ENCODE results near the gene CPZ. TPM values are rescaled to one million over a fixed set of nuclear protein-coding genes. Genes with fewer than 3 reads are reported as not detected.
A peak's percentile ranks its signal among the peaks of the same experiment; 100 is the strongest.
"Not testable (repeated sequence)": the region's sequence is repeated elsewhere in the genome, so short reads cannot be mapped to it uniquely, and the experiment has no call there.

Gene CPZ
- total RNA-seq, 2 donors from 2014 or later: not detected

DNA sequence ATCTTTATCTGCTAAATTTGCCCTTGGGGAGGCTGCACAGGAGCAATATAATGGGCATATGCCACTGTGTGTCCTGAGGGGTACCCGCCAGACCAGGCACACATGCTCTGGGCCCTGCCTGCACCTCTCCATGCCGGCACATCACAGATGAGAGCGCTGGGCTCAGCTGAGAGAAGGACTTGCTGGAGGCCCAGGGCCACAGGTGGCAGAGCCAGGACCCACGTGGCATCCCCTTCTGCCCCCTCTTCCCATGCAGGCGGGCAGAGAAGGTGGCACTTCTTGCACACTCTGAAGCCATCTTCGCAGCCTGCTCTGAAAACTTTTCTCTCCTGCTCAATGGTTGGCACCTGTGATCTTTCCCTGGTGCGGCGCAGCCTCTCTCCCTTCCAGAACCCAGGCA, 20.1 kb downstream of the CPZ start:
- Mint-ChIP-seq H3K27me3 (peaks cover 4 to 16% of the 10 kb centered on the region in 2 donors), H3K36me3 (no peaks in the 10 kb centered on the region), H3K4me1 (ENCODE audit: low read depth in 2 of 2) (peaks cover 0 to 5% of the 10 kb centered on the region in 2 donors), H3K4me3 (no peak overlapping the region), H3K9me3 (no peaks in the 10 kb centered on the region), H3K27ac (no peak overlapping the region)
- peak; percentile 59 for DNase-seq (ENCODE audit: low spot score)
- ATAC-seq: no peak

DNA sequence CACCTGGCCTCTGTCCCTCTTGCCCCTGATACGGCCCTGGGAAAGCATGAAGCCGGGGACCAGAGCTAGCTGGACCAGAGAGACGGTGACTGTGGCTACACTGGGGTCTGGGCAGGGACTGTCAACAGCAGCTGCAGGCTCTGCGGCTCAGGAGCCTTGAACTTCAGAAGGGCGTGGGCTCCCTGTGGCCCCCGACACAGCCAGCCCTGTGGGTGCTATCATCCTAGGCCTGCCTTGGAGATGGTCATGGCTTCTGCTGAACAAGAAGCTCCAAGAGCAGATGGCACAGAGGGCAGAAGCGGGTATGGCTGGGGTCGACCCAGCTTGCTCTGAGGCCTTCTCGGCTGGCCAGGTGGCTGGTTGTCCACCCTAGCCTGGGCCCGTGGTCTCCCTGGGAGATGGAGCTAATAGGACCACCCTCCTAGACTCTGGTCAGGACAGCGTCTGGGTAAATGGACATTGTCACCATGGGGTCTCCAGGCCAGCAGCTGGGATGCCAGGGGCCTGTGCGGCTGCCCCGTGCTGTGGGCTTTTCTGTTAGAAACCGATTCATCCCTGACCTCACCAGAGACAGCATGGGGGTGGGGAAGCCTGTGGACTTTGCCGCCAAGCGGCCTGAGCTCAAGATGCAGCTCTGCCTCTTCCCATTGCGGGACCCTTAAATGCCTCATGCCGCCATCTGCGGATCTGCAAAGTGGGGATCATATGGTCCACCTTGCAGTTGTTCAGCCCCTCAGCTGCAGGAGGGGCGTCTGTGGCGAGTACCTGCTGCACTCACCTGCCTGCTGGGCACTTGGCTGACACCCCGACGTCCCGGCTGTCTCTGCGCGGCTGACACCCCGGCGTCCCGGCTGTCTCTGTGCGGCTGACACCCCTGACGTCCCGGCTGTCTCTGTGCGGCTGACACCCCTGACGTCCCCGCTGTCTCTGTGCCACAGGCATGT, 21.1 kb downstream of the CPZ start:
- ATAC-seq (no peak), DNase-seq (ENCODE audit: low spot score) (peak; percentile 54)
- no peak overlapping the region for H3K27ac Mint-ChIP-seq
- no peaks in the 10 kb centered on the region for H3K36me3 Mint-ChIP-seq
- H3K4me1 Mint-ChIP-seq (ENCODE audit: low read depth in 2 of 2): peaks cover 0 to 5% of the 10 kb centered on the region in 2 donors
- no peak overlapping the region for H3K4me3 Mint-ChIP-seq
- H3K27me3 Mint-ChIP-seq: peaks cover 4 to 15% of the 10 kb centered on the region in 2 donors
- no peaks in the 10 kb centered on the region for H3K9me3 Mint-ChIP-seq

DNA sequence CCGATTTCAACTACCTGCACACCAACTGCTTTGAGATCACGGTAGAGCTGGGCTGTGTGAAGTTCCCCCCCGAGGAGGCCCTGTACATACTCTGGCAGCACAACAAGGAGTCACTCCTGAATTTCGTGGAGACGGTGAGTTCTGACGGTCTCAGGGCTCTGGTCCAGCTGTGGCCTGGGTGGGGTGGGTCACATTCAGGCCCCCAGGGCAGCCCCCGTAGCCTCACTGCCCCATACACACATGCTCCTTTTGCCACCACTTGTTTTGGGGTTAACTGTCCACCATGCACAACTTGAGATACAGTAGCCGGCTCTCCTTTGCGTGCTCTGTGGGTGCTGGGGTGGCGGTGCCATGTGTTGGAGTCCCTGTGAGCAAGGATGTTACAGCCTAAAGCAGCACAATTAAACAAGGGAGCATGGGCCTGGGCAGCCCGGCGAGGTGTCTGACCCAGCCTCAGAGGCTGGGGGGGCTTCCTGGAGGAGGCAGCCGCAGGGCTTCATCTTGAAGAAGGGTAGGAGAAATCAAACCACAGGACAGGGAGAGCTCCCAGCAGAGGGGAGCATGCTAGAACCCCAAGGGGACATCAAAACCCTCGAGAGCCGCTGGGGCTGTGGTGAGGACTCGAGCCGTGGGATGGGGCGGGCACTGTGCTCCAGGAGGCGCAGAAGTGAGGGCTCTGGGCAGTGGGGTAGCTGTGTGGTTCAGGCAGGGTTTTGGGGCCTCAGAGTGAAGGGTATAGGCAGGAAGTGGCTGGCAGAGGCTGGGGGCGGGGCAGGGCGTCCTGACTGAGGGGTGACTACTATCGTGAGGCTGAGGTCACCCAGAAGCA, 22.0 kb downstream of the CPZ start:
- DNase-seq (ENCODE audit: low spot score) (peak; percentile 50), ATAC-seq (no peak)
- peaks cover 0 to 6% of the 10 kb centered on the region in 2 donors for H3K27me3 Mint-ChIP-seq
- no peak overlapping the region for H3K27ac Mint-ChIP-seq
- no peaks in the 10 kb centered on the region for H3K4me1 Mint-ChIP-seq (ENCODE audit: low read depth in 2 of 2)
- no peak overlapping the region for H3K4me3 Mint-ChIP-seq
- H3K36me3 Mint-ChIP-seq: no peaks in the 10 kb centered on the region
- H3K9me3 Mint-ChIP-seq: no peaks in the 10 kb centered on the region

DNA sequence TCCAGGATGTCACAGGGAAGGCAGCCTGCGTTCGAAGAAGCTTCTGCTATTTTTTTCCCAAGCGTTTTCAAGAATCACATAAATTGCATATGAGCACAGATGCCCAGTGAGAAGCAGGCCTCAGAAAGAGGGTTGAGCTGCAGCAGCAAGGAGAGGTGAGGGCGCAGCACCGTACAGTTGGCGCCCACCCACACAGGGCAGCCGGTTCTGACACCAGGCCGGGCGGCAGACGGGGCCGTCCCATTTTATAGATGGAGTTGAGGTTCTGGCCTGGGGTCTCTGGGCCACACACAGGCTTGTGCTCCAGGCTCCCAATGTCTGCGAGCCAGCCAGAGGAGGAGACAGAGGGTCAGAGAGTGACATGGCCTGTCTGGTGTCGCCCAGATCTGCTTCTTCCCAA, 22.8 kb downstream of the CPZ start:
- Mint-ChIP-seq H3K9me3 (no peaks in the 10 kb centered on the region), H3K4me3 (no peak overlapping the region), H3K36me3 (no peaks in the 10 kb centered on the region), H3K27me3 (peaks cover 0 to 6% of the 10 kb centered on the region in 2 donors), H3K4me1 (ENCODE audit: low read depth in 2 of 2) (no peaks in the 10 kb centered on the region), H3K27ac (no peak overlapping the region)
- DNase-seq (ENCODE audit: low spot score) (peak; percentile 50), ATAC-seq (no peak)

DNA sequence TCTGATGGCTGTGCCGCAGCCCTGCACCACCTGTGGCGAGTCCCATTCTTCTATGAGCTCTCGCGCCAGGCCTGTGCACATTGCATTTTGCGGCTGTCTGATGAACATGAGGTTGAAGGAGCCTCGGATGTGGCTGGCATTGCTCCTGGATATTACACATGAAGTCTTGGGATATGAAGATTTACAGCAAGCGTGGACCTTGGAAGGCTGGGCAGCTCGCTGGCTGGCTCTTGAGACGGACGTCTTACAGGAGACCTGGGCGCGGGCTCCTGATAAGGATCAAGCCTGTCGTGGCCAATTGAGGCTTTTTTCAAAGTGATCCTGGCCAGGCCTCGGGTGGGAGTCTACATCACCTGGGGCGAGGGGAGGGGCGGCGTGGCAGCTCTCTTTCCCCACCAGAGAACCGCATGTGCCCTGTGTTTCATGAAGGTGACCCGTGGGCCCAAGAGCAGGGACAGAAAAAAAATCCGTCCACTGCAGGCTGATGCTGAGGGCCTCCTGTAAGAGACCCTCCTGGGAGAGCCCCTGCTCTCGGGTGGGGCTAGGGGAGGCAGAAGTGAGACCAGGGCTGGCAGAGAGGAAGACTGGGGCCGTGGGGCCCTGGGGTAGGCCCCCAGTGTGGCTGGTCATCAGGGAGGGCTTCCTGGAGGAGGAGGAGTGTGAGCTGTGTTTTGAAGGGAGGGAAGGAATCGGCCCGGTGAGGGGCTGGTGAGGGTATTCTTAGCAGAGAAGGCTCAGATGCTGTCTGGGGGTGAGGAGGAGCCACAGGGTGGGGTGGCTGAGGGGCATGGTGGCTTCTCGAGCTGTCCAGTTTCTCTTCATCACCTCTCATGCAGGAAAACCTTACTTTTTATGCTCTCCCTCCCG, 23.6 kb downstream of the CPZ start:
- H3K4me3 Mint-ChIP-seq: no peak overlapping the region

DNA sequence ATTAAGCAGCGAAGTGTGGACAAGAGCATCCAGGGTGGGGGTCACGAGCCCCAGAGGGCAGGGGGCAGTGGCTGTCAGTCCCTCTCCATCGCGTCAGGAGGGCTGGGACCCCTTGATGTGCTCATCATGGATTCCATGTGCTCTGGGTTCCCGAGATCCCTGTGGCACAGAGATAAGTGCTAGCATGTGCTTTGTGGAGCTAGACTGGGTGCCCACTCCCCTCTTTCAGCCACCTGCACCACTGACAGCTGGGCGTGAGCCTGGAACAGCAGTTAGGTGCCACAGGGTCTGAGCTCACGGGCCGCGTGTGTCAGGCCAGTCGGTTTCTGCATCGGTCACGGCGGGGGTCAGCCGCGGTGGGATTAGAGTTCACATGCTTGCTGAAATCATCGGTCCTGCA, 24.3 kb downstream of the CPZ start:
- Mint-ChIP-seq H3K27ac (no peak overlapping the region), H3K4me3 (no peak overlapping the region), H3K27me3 (no peaks in the 10 kb centered on the region), H3K4me1 (ENCODE audit: low read depth in 2 of 2) (no peaks in the 10 kb centered on the region), H3K36me3 (no peaks in the 10 kb centered on the region), H3K9me3 (no peaks in the 10 kb centered on the region)
- peak; percentile 25 for DNase-seq (ENCODE audit: low spot score)
- no peak for ATAC-seq

More for the DNA sequence above, 23.6 kb downstream of the CPZ start:
- Mint-ChIP-seq H3K4me1 (ENCODE audit: low read depth in 2 of 2) (no peaks in the 10 kb centered on the region), H3K9me3 (no peaks in the 10 kb centered on the region), H3K27ac (no peak overlapping the region), H3K36me3 (no peaks in the 10 kb centered on the region), H3K27me3 (peaks cover 0 to 1% of the 10 kb centered on the region in 2 donors)
- DNase-seq (ENCODE audit: low spot score) (peak; percentile 46), ATAC-seq (no peak)

DNA sequence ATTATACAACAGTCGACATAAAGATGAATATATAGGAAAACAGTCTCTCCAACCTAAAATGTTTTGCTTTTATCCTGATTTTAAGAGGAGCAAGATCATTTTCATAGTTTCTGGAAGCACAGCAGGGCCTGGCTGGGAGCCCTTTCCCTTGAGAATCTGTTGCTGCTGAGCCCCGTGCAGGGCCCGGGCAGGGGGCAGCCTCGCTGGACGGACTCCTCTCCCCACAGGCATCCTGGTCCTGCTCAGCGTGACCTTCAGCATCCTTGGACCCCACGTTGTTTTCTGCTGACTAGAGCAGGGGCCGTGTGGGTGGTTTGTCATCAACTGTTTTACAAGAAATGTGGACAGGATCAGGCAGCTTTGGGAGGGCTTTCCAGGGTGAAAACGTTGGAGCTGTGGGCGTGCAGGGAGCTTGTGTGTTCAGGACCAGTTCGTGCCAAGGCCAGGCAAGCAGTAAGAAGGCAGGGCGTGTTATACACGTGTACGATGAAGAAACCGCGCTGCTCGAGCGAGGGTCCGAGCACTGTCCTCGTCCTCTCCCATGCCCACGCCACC, 25.0 kb downstream of the CPZ start:
- DNase-seq (ENCODE audit: low spot score) (peak; percentile 22), ATAC-seq (no peak)
- Mint-ChIP-seq H3K4me1 (ENCODE audit: low read depth in 2 of 2) (no peaks in the 10 kb centered on the region), H3K27me3 (no peaks in the 10 kb centered on the region), H3K27ac (no peak overlapping the region), H3K36me3 (no peaks in the 10 kb centered on the region), H3K4me3 (no peak overlapping the region), H3K9me3 (no peaks in the 10 kb centered on the region)

DNA sequence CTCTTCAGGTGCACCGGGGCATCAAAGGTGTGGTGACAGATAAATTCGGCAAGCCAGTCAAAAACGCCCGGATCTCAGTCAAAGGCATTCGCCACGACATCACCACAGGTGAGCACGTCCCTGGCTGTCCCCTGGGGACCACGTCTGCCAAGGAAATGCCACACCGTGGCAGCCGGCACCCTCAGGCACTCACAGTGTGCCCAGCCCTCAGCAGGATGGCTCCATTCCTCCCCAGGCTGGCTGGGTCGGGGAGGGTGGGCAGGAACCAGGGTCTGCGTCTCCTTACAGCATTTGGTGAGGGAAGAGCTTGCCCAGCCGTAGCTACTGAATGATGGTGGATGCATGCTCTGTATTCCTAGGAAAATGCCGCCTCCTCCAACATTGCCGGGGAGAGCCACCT, 25.9 kb downstream of the CPZ start:
- Mint-ChIP-seq H3K27me3 (no peaks in the 10 kb centered on the region), H3K9me3 (no peaks in the 10 kb centered on the region), H3K4me3 (no peak overlapping the region), H3K36me3 (no peaks in the 10 kb centered on the region), H3K27ac (no peak overlapping the region), H3K4me1 (ENCODE audit: low read depth in 2 of 2) (no peaks in the 10 kb centered on the region)
- DNase-seq (ENCODE audit: low spot score) (peak; percentile 15), ATAC-seq (no peak)

DNA sequence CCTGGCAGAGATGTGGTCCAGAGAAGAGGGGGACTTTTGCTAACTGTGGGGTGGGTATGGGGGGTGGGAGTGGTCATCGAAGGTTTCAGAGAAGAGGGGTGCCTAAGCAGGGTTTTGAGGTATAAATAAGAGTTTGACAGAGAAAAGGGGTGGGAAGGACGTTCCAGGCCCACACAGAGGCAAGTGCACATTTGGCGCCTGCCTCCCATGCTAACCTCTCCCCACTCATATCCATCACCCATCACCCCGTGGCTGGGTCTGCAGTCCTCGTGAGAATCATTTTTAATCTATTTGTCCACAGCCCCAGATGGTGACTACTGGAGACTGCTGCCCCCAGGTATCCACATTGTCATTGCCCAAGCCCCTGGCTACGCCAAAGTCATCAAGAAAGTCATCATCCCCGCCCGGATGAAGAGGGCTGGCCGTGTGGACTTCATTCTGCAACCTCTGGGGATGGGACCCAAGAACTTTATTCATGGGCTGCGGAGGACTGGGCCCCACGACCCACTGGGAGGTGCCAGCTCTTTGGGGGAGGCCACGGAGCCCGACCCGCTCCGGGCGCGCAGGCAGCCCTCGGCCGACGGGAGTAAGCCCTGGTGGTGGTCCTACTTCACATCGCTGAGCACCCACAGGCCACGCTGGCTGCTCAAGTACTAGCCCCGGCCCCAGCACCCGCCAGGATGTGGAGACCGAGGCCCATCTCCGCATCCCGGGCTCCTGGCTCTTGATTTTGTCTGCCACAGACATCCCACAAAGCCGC, 26.6 kb downstream of the CPZ start:
- no peaks in the 10 kb centered on the region for H3K36me3 Mint-ChIP-seq
- no peaks in the 10 kb centered on the region for H3K27me3 Mint-ChIP-seq
- DNase-seq (ENCODE audit: low spot score) (peak; percentile 49), ATAC-seq (no peak)
- no peak overlapping the region for H3K27ac Mint-ChIP-seq
- H3K4me3 Mint-ChIP-seq: no peak overlapping the region
- H3K4me1 Mint-ChIP-seq (ENCODE audit: low read depth in 2 of 2): no peaks in the 10 kb centered on the region
- H3K9me3 Mint-ChIP-seq: no peaks in the 10 kb centered on the region

DNA sequence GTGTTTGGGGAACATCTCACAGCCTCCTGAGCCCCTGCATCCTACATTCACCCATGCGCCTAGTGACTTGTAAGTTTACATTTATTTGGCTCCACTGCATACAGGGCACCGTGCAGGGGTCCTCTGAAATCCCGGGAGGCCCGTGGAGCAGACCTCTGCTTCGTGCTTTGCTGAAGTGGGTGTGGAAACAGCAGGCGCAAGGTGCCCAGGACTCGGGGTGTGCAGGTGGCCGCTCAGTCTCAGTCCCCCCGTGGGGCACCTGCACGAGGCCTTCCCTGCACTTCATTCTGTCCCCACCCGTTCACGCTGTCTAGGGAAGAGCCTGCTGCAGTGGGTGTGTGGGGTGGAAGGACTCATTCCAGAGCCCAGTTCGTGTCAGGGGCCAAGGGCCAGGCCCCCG, 28.6 kb downstream of the CPZ start:
- H3K27me3 Mint-ChIP-seq; DNase-seq (ENCODE audit: low spot score); H3K9me3 Mint-ChIP-seq; ATAC-seq; H3K36me3 Mint-ChIP-seq; H3K4me3 Mint-ChIP-seq; H3K4me1 Mint-ChIP-seq (ENCODE audit: low read depth in 2 of 2); H3K27ac Mint-ChIP-seq: not testable (repeated sequence)

DNA sequence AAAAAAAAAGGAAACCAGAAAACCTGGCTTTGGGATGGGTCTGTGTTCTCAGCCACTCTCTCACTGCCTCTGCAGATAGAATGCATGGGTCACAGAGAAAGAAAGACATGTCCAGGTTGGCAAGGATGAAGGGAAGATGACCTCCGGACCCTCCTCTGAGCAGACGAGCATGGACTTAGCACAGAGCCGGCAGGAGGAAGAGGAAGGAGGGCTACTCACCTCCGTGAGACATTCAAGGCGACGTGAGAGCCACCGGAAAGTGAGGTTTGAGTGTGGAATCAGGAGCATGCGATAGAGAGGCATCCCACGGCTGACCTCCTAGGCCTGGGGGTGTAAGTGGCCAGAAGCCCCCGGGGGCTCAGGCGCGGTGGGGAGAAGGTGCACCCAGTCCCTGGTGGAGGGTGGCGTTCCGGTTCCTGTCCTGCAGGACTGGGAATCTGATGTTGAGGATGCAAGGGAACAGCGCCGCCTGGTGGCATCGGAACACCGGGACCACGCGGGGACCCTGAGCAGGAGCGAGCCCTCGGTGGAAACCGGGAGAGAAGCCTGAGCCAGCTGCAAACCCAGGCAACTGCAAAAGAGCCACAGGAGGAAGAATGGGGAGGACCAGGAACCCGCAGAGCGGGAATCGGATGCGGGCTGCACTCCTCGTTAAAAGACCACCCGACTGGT, 32.2 kb downstream of the CPZ start:
- not testable (repeated sequence) for H3K9me3 Mint-ChIP-seq; DNase-seq (ENCODE audit: low spot score); H3K27ac Mint-ChIP-seq; H3K4me3 Mint-ChIP-seq; H3K36me3 Mint-ChIP-seq; ATAC-seq; H3K27me3 Mint-ChIP-seq; H3K4me1 Mint-ChIP-seq (ENCODE audit: low read depth in 2 of 2)

DNA sequence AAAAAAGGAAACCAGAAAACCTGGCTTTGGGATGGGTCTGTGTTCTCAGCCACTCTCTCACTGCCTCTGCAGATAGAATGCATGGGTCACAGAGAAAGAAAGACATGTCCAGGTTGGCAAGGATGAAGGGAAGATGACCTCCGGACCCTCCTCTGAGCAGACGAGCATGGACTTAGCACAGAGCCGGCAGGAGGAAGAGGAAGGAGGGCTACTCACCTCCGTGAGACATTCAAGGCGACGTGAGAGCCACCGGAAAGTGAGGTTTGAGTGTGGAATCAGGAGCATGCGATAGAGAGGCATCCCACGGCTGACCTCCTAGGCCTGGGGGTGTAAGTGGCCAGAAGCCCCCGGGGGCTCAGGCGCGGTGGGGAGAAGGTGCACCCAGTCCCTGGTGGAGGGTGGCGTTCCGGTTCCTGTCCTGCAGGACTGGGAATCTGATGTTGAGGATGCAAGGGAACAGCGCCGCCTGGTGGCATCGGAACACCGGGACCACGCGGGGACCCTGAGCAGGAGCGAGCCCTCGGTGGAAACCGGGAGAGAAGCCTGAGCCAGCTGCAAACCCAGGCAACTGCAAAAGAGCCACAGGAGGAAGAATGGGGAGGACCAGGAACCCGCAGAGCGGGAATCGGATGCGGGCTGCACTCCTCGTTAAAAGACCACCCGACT, 37.8 kb downstream of the CPZ start:
- not testable (repeated sequence) for H3K9me3 Mint-ChIP-seq; H3K27me3 Mint-ChIP-seq; DNase-seq (ENCODE audit: low spot score); H3K27ac Mint-ChIP-seq; H3K36me3 Mint-ChIP-seq; H3K4me1 Mint-ChIP-seq (ENCODE audit: low read depth in 2 of 2); ATAC-seq; H3K4me3 Mint-ChIP-seq

Data from natural killer cell treated with Interleukin-12 subunit alpha and Interleukin-12 subunit beta and Interleukin-15 and Interleukin-18, amount 100 ng/mL, for 72 hours (primary cell).